Caco-2 (cell line): ENCODE measurements around the gene CCT4. TPM values are rescaled to one million over a fixed set of nuclear protein-coding genes. Genes with fewer than 3 reads are reported as not detected.

Experiments used
- BruUV-seq: library from RNA; stranded (reverse); fragments of 400-500 nt; replicated peaks from 2 replicates; lab custom pipeline; 2021; lab: Mats Ljungman, UMichigan
- CTCF ChIA-PET: fragments of 300-600 bp; sonication (Branson Sonifier 250); formaldehyde crosslinking; loops from one replicate; lab custom pipeline; 2022; ENCODE audit warnings: antibody characterized with exemption; lab: Charles Lee
- POLR2A ChIA-PET: fragments of 300-600 bp; sonication (Branson Sonifier 250); formaldehyde crosslinking; loops from one replicate; lab custom pipeline; 2022; ENCODE audit warnings: antibody characterized with exemption; lab: Charles Lee
- DNase-seq, 2 experiments: peaks; one replicate each; pipeline versions ENCODE4 v3.0.0 to v3.0.0-alpha.2; 2020 to 2022
- H3K27me3 ChIP-seq: replicated peaks from 2 replicates; pipeline ENCODE4 v1.6.0; 2011; ENCODE audit warnings: low read length; ENCODE audit not compliant: control insufficient read depth, insufficient read depth
- H3K36me3 ChIP-seq: 2 replicates; pipeline ENCODE4 v1.5.1; 2011; ENCODE audit warnings: low read length; ENCODE audit not compliant: control insufficient read depth, insufficient read depth
- H3K4me1 ChIP-seq: fragments of 250-450 bp; sonication (Bioruptor Pico); 2 replicates; pipeline ENCODE4 v1.5.1; 2020; ENCODE audit warnings: mild to moderate bottlenecking
- H3K4me3 ChIP-seq: 2 replicates; pipeline ENCODE4 v1.5.1; 2011; ENCODE audit warnings: low read depth, mild to moderate bottlenecking, control low read depth, low read length
- H3K9me3 ChIP-seq: fragments of 250-450 bp; sonication (Bioruptor Pico); 2 replicates; pipeline ENCODE4 v1.5.1; 2020; ENCODE audit warnings: mild to moderate bottlenecking, moderate library complexity
- H3K27ac Mint-ChIP-seq: one replicate; pipeline ENCODE4 v1.8.0; 2022; ENCODE audit warnings: mixed read lengths; ENCODE audit not compliant: unreplicated experiment
- H3K27me3 Mint-ChIP-seq: one replicate; pipeline ENCODE4 v1.8.0; 2022; ENCODE audit warnings: mixed read lengths; ENCODE audit not compliant: insufficient read depth, unreplicated experiment
- H3K36me3 Mint-ChIP-seq: one replicate; pipeline ENCODE4 v1.8.0; 2022; ENCODE audit warnings: mild to moderate bottlenecking, mixed read lengths; ENCODE audit not compliant: insufficient read depth, unreplicated experiment
- H3K4me1 Mint-ChIP-seq: one replicate; pipeline ENCODE4 v1.8.0; 2022; ENCODE audit warnings: low read depth, mixed read lengths; ENCODE audit not compliant: unreplicated experiment
- H3K4me3 Mint-ChIP-seq: one replicate; pipeline ENCODE4 v1.8.0; 2022; ENCODE audit warnings: mild to moderate bottlenecking, moderate library complexity, mixed read lengths; ENCODE audit not compliant: unreplicated experiment
- H3K9me3 Mint-ChIP-seq: one replicate; pipeline ENCODE4 v1.8.0; 2022; ENCODE audit warnings: mixed read lengths; ENCODE audit not compliant: unreplicated experiment
- CTCF ChIP-seq, 2 experiments: fragments of 200-600 bp in 1 of 2; IDR thresholded peaks; 1 replicate in 1 of 2; 2 replicates in 1 of 2; pipeline versions ENCODE4 v1.5.1 to v1.8.0; 2011 to 2022; ENCODE audit warnings: antibody characterized with exemption in 1 of 2, control low read depth in 1 of 2, inconsistent platforms in 1 of 2, low read depth in 1 of 2, low read length in 1 of 2, mild to moderate bottlenecking in 1 of 2, moderate library complexity in 1 of 2; ENCODE audit not compliant: insufficient read depth in 1 of 2, severe bottlenecking in 1 of 2, unreplicated experiment in 1 of 2
- intact Hi-C: fragments of 100-400 bp; cut with micrococcal nuclease; formaldehyde crosslinking; loops from one replicate; pipeline ENCODE4 v1.10.0; 2022; ENCODE audit not compliant: unreplicated experiment
- total RNA-seq: library from RNA; stranded (reverse); gene quantifications from 2 replicates; pipeline ENCODE4 v1.2.3, GENCODE V29; 2022

The CCT4 gene
- total RNA-seq, 1 experiment from 2014 or later, result 307 TPM

DNA sequence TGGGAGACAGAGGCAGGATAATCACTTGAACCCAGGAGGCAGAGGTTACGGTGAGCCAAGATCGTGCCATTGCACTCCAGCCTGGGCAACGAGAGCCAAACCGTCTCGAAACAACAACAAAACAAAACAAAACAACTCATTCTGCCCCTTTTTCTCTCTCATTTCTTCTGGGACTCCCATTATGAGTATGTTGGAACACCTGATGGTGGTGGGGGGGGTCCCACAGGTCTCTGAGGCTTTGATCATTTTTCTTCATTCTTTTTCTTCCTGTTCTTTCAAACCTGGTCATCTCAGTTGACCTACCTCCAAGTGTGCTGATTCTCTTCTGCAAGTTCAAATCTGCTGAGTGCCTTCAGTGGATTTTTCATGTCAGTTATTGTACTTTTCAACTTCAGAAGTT, 26.4 kb downstream of the CCT4 start:
- no peak for DNase-seq
- H3K27ac Mint-ChIP-seq, result no peak overlapping the region
- peaks cover 46% of the 10 kb centered on the region for H3K36me3 Mint-ChIP-seq
- no peak overlapping the region for H3K4me3 Mint-ChIP-seq
- CTCF ChIA-PET, result no interaction called here
- no peaks in the 10 kb centered on the region for H3K27me3 Mint-ChIP-seq
- H3K27me3 ChIP-seq, result no peaks in the 10 kb centered on the region
- H3K9me3 ChIP-seq, result no peaks in the 10 kb centered on the region
- no peaks in the 10 kb centered on the region for H3K9me3 Mint-ChIP-seq
- H3K4me3 ChIP-seq, result no peak overlapping the region
- BruUV-seq, result no TSS peak
- H3K4me1 ChIP-seq, result no peaks in the 10 kb centered on the region
- no peak for TF ChIP-seq CTCF (IDR thresholded peaks at IDR 0.05; ENCODE audit: insufficient read depth in 1 of 2, low read depth in 1 of 2, low read length in 1 of 2, severe bottlenecking in 1 of 2, unreplicated experiment in 1 of 2)
- intact Hi-C loops, result no loop called here
- POLR2A ChIA-PET, result no interaction called here
- peaks cover 1% of the 10 kb centered on the region; the same call in 1 of the 2 replicates for H3K36me3 ChIP-seq
- no peaks in the 10 kb centered on the region for H3K4me1 Mint-ChIP-seq

DNA sequence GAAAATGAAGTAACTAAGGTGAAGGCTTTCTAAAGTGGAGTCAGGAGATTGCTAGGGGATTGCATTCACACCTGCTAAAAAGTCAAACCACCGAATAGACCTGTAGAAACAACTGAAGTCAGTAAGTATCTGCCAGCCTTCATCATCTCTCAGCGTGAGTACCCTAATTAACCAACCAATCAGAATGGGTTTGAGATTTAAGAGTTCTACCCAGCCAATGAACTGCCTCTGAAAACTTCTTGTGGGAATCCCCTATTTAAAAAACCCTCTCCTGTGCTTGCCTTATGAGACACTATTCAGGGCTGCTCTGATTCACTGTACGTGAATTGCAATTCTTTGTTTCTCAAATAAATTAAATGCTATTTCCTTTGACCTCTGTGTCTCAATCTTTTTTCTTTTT, 31.2 kb downstream of the CCT4 start:
- Mint-ChIP-seq H3K27me3 (no peaks in the 10 kb centered on the region), H3K36me3 (peaks cover 9% of the 10 kb centered on the region), H3K4me3 (no peak overlapping the region), H3K4me1 (no peaks in the 10 kb centered on the region), H3K9me3 (no peaks in the 10 kb centered on the region), H3K27ac (no peak overlapping the region)
- ChIA-PET POLR2A (no interaction called here), CTCF (no interaction called here)
- H3K36me3 ChIP-seq, result no peaks in the 10 kb centered on the region
- H3K9me3 ChIP-seq, result no peaks in the 10 kb centered on the region
- DNase-seq, result no peak
- intact Hi-C loops, result no loop called here
- H3K27me3 ChIP-seq, result no peaks in the 10 kb centered on the region
- BruUV-seq, result no TSS peak
- peaks cover 5% of the 10 kb centered on the region for H3K4me1 ChIP-seq
- H3K4me3 ChIP-seq, result no peak overlapping the region
- no peak for TF ChIP-seq CTCF (IDR thresholded peaks at IDR 0.05; ENCODE audit: insufficient read depth in 1 of 2, low read depth in 1 of 2, low read length in 1 of 2, severe bottlenecking in 1 of 2, unreplicated experiment in 1 of 2)

DNA sequence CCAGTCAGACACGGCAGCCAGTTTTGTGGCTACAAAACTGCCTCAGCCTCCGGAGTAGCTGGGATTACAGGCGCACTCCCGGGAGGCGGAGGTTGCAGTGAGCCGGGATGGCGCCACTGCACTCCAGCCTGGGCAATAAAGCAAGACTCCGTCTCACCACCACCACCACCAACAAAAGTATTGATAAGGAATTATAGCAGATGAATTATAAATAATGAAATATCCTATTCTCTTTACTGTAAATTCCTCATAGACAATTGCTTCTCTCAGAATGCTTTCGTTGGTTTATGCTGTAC, 33.2 kb downstream of the CCT4 start:
- no peaks in the 10 kb centered on the region for H3K9me3 Mint-ChIP-seq
- no peaks in the 10 kb centered on the region for H3K9me3 ChIP-seq

More for the DNA sequence above, 33.2 kb downstream of the CCT4 start:
- no TSS peak for BruUV-seq
- TF ChIP-seq CTCF (IDR thresholded peaks at IDR 0.05; ENCODE audit: insufficient read depth in 1 of 2, low read depth in 1 of 2, low read length in 1 of 2, severe bottlenecking in 1 of 2, unreplicated experiment in 1 of 2), result no peak
- no peaks in the 10 kb centered on the region for H3K36me3 ChIP-seq
- no peaks in the 10 kb centered on the region for H3K27me3 ChIP-seq
- H3K4me1 ChIP-seq, result peaks cover 5% of the 10 kb centered on the region
- Mint-ChIP-seq H3K36me3 (peaks cover 9% of the 10 kb centered on the region), H3K4me3 (peak overlapping the region; percentile 84), H3K27me3 (no peaks in the 10 kb centered on the region), H3K27ac (peak overlapping the region; percentile 83), H3K4me1 (no peaks in the 10 kb centered on the region)
- CTCF ChIA-PET, result interaction anchor here (0.6 kb wide), 1 partner anchor 32 kb away, joined by 3 read pairs; no protein-coding TSS in a partner anchor
- POLR2A ChIA-PET, result interaction anchor here (1.2 kb wide), 1 partner anchor 91 kb away, joined by 6 read pairs; no protein-coding TSS in a partner anchor
- no peak for DNase-seq
- intact Hi-C loops, result loop anchor here (2.0 kb wide), 1 partner anchor 46 kb away; no protein-coding TSS in a partner anchor
- peak overlapping the region; percentile 96 for H3K4me3 ChIP-seq
